ENCODE results near the gene BEX2.

The BEX2 gene

GRCh38 chrX:103347682-103348397 is 37.0 kb upstream of the BEX2 start:
- Mint-ChIP-seq H3K9me3 (no peaks in the 10 kb centered on the region), H3K27ac (no peak overlapping the region), H3K27me3 (ENCODE audit: low read depth) (peaks cover 9% of the 10 kb centered on the region), H3K4me1 (no peaks in the 10 kb centered on the region), H3K4me3 (peak overlapping the region in 2 of 3 experiments; percentile 24 to 28), H3K36me3 (ENCODE audit: low read depth) (no peaks in the 10 kb centered on the region)
- TF ChIP-seq CTCF (IDR thresholded peaks at IDR 0.05; ENCODE audit: unreplicated experiment in 3 of 3): no peak

GRCh38 chrX:103344606-103345005 is 33.8 kb upstream of the BEX2 start:
- H3K27me3 Mint-ChIP-seq (ENCODE audit: low read depth): peaks cover 9% of the 10 kb centered on the region
- TF ChIP-seq CTCF (IDR thresholded peaks at IDR 0.05; ENCODE audit: unreplicated experiment in 3 of 3): no peak
- no peaks in the 10 kb centered on the region for H3K36me3 Mint-ChIP-seq (ENCODE audit: low read depth)
- H3K27ac Mint-ChIP-seq: peak overlapping the region in 1 of 3 experiments; percentile 77
- no peaks in the 10 kb centered on the region for H3K4me1 Mint-ChIP-seq
- H3K4me3 Mint-ChIP-seq: no peak overlapping the region
- no peaks in the 10 kb centered on the region for H3K9me3 Mint-ChIP-seq

DNA sequence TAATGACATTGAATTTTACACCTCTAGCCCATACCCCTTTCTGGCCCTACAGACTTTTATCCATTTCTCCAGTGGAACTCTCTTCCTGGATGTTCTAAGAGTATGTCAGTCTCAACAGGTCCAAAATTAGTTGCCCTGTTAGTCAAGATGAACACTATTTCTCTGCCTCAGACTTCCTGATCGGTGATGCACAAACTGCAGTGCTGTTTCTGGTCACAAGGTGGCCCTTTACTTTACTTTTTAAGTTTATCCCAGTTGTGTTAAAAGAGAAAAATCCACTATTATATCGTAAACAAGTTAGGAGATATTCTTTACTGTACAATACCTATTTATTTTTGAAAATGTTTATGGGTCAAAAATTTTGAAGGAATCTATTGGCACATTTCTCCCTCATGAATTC is 32.3 kb upstream of the BEX2 start:
- H3K27ac Mint-ChIP-seq: peak overlapping the region in 1 of 3 experiments; percentile 39
- no peaks in the 10 kb centered on the region for H3K9me3 Mint-ChIP-seq
- no peaks in the 10 kb centered on the region for H3K4me1 Mint-ChIP-seq
- H3K36me3 Mint-ChIP-seq (ENCODE audit: low read depth): no peaks in the 10 kb centered on the region
- peak; percentile 54 to 69 (median 56) for TF ChIP-seq CTCF (IDR thresholded peaks at IDR 0.05; ENCODE audit: unreplicated experiment in 3 of 3)
- no peak overlapping the region for H3K4me3 Mint-ChIP-seq
- no peaks in the 10 kb centered on the region for H3K27me3 Mint-ChIP-seq (ENCODE audit: low read depth)

- no peaks in the 10 kb centered on the region for H3K27me3 Mint-ChIP-seq (ENCODE audit: low read depth)
- no peak for TF ChIP-seq CTCF (IDR thresholded peaks at IDR 0.05; ENCODE audit: unreplicated experiment in 3 of 3)
- H3K27ac Mint-ChIP-seq: no peak overlapping the region
- H3K9me3 Mint-ChIP-seq: no peaks in the 10 kb centered on the region
- H3K4me1 Mint-ChIP-seq: no peaks in the 10 kb centered on the region
- H3K4me3 Mint-ChIP-seq: no peak overlapping the region
- H3K36me3 Mint-ChIP-seq (ENCODE audit: low read depth): no peaks in the 10 kb centered on the region
These were observed 27.9 kb upstream of the BEX2 start for GRCh38 chrX:103338663-103339062.

DNA sequence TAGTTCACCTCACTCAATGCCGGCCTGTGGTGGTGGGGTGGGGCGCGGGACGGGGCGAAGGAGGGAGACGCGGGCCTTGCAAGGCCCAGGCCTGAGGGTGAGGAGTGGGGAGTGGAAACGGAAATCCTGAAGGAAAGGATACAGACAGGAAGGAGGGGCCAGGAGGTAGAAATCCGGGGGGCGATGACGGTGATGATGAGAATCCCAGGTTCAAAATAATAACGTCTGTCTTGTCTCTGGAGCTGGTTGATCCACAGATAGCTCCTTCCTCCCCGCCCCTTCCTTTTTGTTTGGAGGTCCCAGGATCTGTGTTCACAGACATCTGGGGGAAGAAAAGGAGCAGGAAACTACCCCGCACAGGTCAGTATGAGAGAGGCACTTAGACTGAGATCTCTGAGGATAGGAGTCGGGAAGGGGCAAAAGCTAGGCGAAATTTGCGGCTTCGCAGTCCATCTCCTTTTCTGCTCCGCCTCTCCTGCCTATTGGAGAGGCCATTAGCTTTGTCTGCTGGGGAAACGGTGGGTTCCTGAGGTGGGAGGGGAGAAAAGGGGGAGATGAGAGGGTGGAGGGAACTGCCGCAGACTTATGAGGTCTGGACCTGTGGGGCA is 20.0 kb upstream of the BEX2 start:
- H3K36me3 Mint-ChIP-seq (ENCODE audit: low read depth): no peaks in the 10 kb centered on the region
- H3K27ac Mint-ChIP-seq: peak overlapping the region; percentile 92 to 95 (median 93)
- TF ChIP-seq CTCF (IDR thresholded peaks at IDR 0.05; ENCODE audit: unreplicated experiment in 3 of 3): no peak

DNA sequence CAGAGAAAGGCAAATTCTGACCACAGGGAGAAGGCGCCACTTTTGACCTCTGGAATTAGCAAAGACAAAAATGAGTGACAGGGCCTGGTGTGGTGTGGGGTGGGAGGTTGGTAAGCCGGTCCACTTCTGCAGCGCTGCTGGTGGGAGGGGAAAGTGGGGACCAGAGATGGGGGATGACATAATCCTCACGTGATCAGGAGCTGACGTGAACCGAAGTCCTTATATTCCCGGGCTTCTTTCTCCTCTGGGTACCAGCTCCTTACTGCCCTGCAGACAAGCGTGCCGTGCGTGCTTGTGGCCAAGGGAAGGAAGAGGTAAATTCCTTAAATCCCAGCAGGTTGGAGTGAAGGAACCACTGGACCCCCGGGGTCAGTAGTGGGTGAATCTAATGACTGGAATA is 19.2 kb upstream of the BEX2 start, which contains the start of gene TCEAL7:
TCEAL7 (plus strand) TSS at position 249 of the 400 bp plus-strand sequence. CDS start 1,165 bp downstream, outside the sequence.
- H3K27ac Mint-ChIP-seq: peak within 1 kb of the TSS; percentile 92 to 95 (median 93)
- peak within 1 kb of the TSS; percentile 85 to 95 (median 85) for H3K4me3 Mint-ChIP-seq

More for the DNA sequence above, 20.0 kb upstream of the BEX2 start:
- Mint-ChIP-seq H3K9me3 (no peaks in the 10 kb centered on the region), H3K4me1 (peaks cover 15% of the 10 kb centered on the region), H3K27me3 (ENCODE audit: low read depth) (no peaks in the 10 kb centered on the region), H3K4me3 (peak overlapping the region; percentile 85 to 95 (median 85))

More for the DNA sequence above, 19.2 kb upstream of the BEX2 start, which contains the start of gene TCEAL7:
- TF ChIP-seq CTCF (IDR thresholded peaks at IDR 0.05; ENCODE audit: unreplicated experiment in 3 of 3): no peak
- no peaks in the 10 kb centered on the region for H3K27me3 Mint-ChIP-seq (ENCODE audit: low read depth)
- no peaks in the 10 kb centered on the region for H3K9me3 Mint-ChIP-seq
- H3K4me1 Mint-ChIP-seq: peaks cover 15% of the 10 kb centered on the region
- no peaks in the 10 kb centered on the region for H3K36me3 Mint-ChIP-seq (ENCODE audit: low read depth)
